ENCODE data around the gene TTPAL. TPM values are rescaled to one million over a fixed set of nuclear protein-coding genes. Genes with fewer than 3 reads are reported as not detected.

TTPAL gene
- total and polyA plus RNA-seq, 9 of the 15 experiments (the other 6 are each of a cell fraction or from before 2014, with no cell fraction given): 1.1 to 7.0 (median 2.6) TPM

GRCh38 chr20:44431118-44431501, 44.6 kb upstream of the TTPAL start:
- ChIA-PET CTCF (ENCODE audit: low intra/inter-chr PET ratio) (no interaction called here), POLR2A (no interaction called here)
- Histone ChIP-seq H4K20me1 (replicated peaks; ENCODE audit: control insufficient read depth, insufficient read depth, low read length) (peaks cover 6% of the 10 kb centered on the region; the same call in 1 of the 2 replicates), H3K9ac (ENCODE audit: insufficient read depth in 1 of 2, low read depth in 2 of 2, low read length in 2 of 2) (no peak overlapping the region), H3K4me1 (replicated peaks in 1 of 2; ENCODE audit: control insufficient read depth in 2 of 2, insufficient read depth in 2 of 2, low read length in 2 of 2) (no peaks in the 10 kb centered on the region; a peak in 1 of 5 replicates), H3K79me2 (ENCODE audit: control insufficient read depth, insufficient read depth, low read length) (no peaks in the 10 kb centered on the region), H2AFZ (ENCODE audit: low read depth, low read length) (no peak overlapping the region), H3K27ac (ENCODE audit: extremely low read depth, low read depth, low read length) (no peak overlapping the region), H3K9me1 (ENCODE audit: control insufficient read depth, insufficient read depth, low read length) (no peaks in the 10 kb centered on the region), H3K36me3 (ENCODE audit: control insufficient read depth, insufficient read depth, low read length) (no peaks in the 10 kb centered on the region), H3K4me2 (ENCODE audit: insufficient read depth, low read length) (no peak overlapping the region), H3K9me3 (replicated peaks; ENCODE audit: control insufficient read depth, insufficient read depth, low read depth, low read length) (no peaks in the 10 kb centered on the region), H3K4me3 (no peak overlapping the region), H3K27me3 (ENCODE audit: control insufficient read depth in 2 of 2, insufficient read depth in 2 of 2, low read length in 2 of 2) (peaks cover 29 to 51% of the 10 kb centered on the region in 2 experiments)
- no peak for DNase-seq (ENCODE audit: extremely low read depth in 1 of 4, low spot score in 3 of 4)
- no peak for ATAC-seq
- WGBS (ENCODE audit: insufficient coverage, low coverage, missing lambda C conversion rate): 2% methylated on average over 4 of the region's 4 CpGs
- intact Hi-C loops (cut with micrococcal nuclease) (no loop called here), in situ Hi-C loops (cut with MboI) (no loop called here)
- FAIRE-seq: no peak
- TF ChIP-seq SREBF2 (CRISPR knock-in tag; IDR thresholded peaks at IDR 0.05): no peak
- TF ChIP-seq TCF7L2 (IDR thresholded peaks at IDR 0.05; ENCODE audit: low read depth, low read length): no peak
- TF ChIP-seq ZNF695 (CRISPR knock-in tag; IDR thresholded peaks at IDR 0.05): no peak
- no peak for TF ChIP-seq HMG20A (CRISPR knock-in tag; conservative IDR thresholded peaks at IDR 0.05)
- no peak for TF ChIP-seq KLF10 (CRISPR knock-in tag; IDR thresholded peaks at IDR 0.05)
- TF ChIP-seq CREB3 (tag; conservative IDR thresholded peaks at IDR 0.05; ENCODE audit: low read depth): no peak
- TF ChIP-seq VEZF1 (CRISPR knock-in tag; IDR thresholded peaks at IDR 0.05): no peak
- no peak for TF ChIP-seq ARID3A (IDR thresholded peaks at IDR 0.05; ENCODE audit: borderline replicate concordance, low read depth, low read length)
- TF ChIP-seq ZNF592 (IDR thresholded peaks at IDR 0.05): no peak
- TF ChIP-seq MECOM (CRISPR knock-in tag; IDR thresholded peaks at IDR 0.05): no peak
- no peak for TF ChIP-seq BRCA1 (IDR thresholded peaks at IDR 0.05)
- TF ChIP-seq BRCA1 (CRISPR knock-in tag; IDR thresholded peaks at IDR 0.05): no peak
- BruUV-seq (replicated peaks): no TSS peak

Data from K562 (cell line).